Ovary (tissue), 9 donors: Measurements from ENCODE around the gene EHMT2. TPM values are rescaled to one million over a fixed set of nuclear protein-coding genes. Genes with fewer than 3 reads are reported as not detected.
"Not testable (repeated sequence)": the region's sequence is repeated elsewhere in the genome, so short reads cannot be mapped to it uniquely, and the experiment has no call there.

Experiments used
- DNase-seq, 5 donors: peaks; one replicate each; pipeline ENCODE4 v3.0.0-alpha.2; 2019 to 2020
- H3K27ac ChIP-seq, 2 donors: fragments of 200-600 bp; one replicate each; pipeline versions ENCODE4 v1.5.1 to v1.8.0; 2019 to 2022
- H3K27me3 ChIP-seq: fragments of 200-600 bp; one replicate; pipeline ENCODE4 v1.8.0; 2022
- H3K36me3 ChIP-seq: fragments of 200-600 bp; sonication (generic); one replicate; pipeline ENCODE4 v1.5.1; 2019
- H3K4me1 ChIP-seq: one replicate; pipeline ENCODE4 v1.8.1; 2013; ENCODE audit warnings: mild to moderate bottlenecking, moderate library complexity; ENCODE audit not compliant: insufficient read depth
- H3K4me3 ChIP-seq: fragments of 200-600 bp; sonication (generic); one replicate; pipeline ENCODE4 v1.5.1; 2017
- H3K9me3 ChIP-seq, 2 donors: fragments of 200-600 bp in 1 of 2; sonication (generic) in 1 of 2; one replicate each; pipeline versions ENCODE4 v1.5.1 to v1.8.1; 2013 to 2019; ENCODE audit warnings: mild to moderate bottlenecking in 1 of 2, moderate library complexity in 1 of 2
- EP300 ChIP-seq: sonication (generic); formaldehyde crosslinking; IDR thresholded peaks from one replicate; pipeline ENCODE4 v1.6.1; 2017; ENCODE audit warnings: antibody characterized with exemption
- POLR2A ChIP-seq: fragments of 450-650 bp; IDR thresholded peaks from one replicate; pipeline ENCODE4 v1.6.1; 2017; ENCODE audit warnings: antibody characterized with exemption, mild to moderate bottlenecking, moderate library complexity
- WGBS, 3 donors: extraction: QIAGEN DNeasy Blood & Tissue Kit in 1 of 3; methylation state at CpG; one replicate each; pipeline versions ENCODE4 v1.1.5 to v1.1.7; 2013 to 2017; 5-methylcytosine and 5-hydroxymethylcytosine counted together
- intact Hi-C, 4 donors: fragments of 100-400 bp; cut with DNase I; formaldehyde crosslinking; loops; one replicate each; pipeline versions ENCODE4 v1.11.0 to v1.15.1; 2022 to 2023
- polyA plus RNA-seq, 2 donors: library from polyadenylated mRNA; stranded (reverse); fragments of 200-250 nt in 1 of 2; fragments of 350-450 nt in 1 of 2; fragmentation: Illumina TruSeq in 1 of 2; extraction: RNeasy Lipid Tissue Mini Kit (QIAGEN cat#74804) in 1 of 2; gene quantifications; one replicate each; pipeline ENCODE4 v1.2.3, GENCODE V29; 2013 to 2014
- total RNA-seq, 7 donors: library from RNA; depleted of rRNA in 2 of 7; stranded (reverse); fragments of >200 nt in 2 of 7; fragmentation: NEBNext Ultra II Directional in 3 of 7; extraction: Animal tissue kit (Norgen Biotek cat#: 25700) in 3 of 7; gene quantifications; one replicate each; pipeline versions ENCODE4 v1.1.0 to v1.2.4, GENCODE V29; 2016 to 2023
- TF ChIP-seq, protein P1 (sequence below), 3 donors: fragments of 450-650 bp in 2 of 3; fragments of 200-600 bp in 1 of 3; IDR thresholded peaks; one replicate each; pipeline versions ENCODE4 v1.5.1 to v1.8.0; 2016 to 2022; ENCODE audit warnings: antibody characterized with exemption in 3 of 3, mild to moderate bottlenecking in 1 of 3
- donor health status: DM: no; HTN: no; CAD: no; lungs with moderate emphysema.
- donor health status: DM: no; HTN: no; CAD: no.
- donor health status: Bipolar disorder and iron deficiency.
- donor health status: DM: yes; HTN: yes; CAD: no.
- donor health status: DM: no; HTN: no; CAD: no.
- donor health status: DM: yes; HTN: yes; CAD: no.

The EHMT2 gene
- total and polyA plus RNA-seq, 9 donors: 19.7 to 71.7 (median 52.8) TPM

DNA sequence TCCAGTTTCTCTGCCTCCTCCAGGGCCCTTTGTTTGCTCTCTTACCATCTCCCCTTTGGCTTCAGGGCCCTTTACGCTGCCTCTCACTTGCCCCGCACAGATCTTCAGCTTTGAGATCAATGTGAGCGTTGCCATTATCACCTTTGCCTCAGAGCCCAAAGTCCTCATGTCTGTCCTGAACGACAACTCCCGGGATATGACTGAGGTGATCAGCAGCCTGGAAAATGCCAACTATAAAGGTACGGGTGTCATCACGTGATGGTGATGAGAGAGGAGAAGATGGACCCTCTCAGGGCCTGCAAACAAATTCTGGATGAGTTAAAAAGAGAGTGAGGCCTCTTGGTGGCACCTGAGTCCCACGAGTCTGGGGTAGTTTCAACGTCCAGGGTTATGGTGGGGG, 38.3 kb upstream of the EHMT2 start:
- 75 to 80% (median 78%) methylated on average over 9 of the region's 9 CpGs for WGBS, 3 donors
- intact Hi-C loops: no loop called here
- DNase-seq: no peak
- H3K27me3 ChIP-seq: no peaks in the 10 kb centered on the region
- no peak for TF ChIP-seq POLR2A
- no peaks in the 10 kb centered on the region for H3K9me3 ChIP-seq
- no peak overlapping the region for H3K27ac ChIP-seq
- H3K36me3 ChIP-seq: no peaks in the 10 kb centered on the region
- peaks cover 1% of the 10 kb centered on the region for H3K4me1 ChIP-seq
- H3K4me3 ChIP-seq: no peak overlapping the region

GRCh38 chr6:31935021-31935420, 37.5 kb upstream of the EHMT2 start:
- WGBS, 3 donors: 62 to 70% (median 64%) methylated on average over 3 of the region's 3 CpGs
- Histone ChIP-seq H3K4me3 (no peak overlapping the region), H3K27ac (no peak overlapping the region), H3K9me3 (no peaks in the 10 kb centered on the region), H3K4me1 (no peaks in the 10 kb centered on the region), H3K27me3 (no peaks in the 10 kb centered on the region), H3K36me3 (no peaks in the 10 kb centered on the region)
- TF ChIP-seq, protein P1, sequence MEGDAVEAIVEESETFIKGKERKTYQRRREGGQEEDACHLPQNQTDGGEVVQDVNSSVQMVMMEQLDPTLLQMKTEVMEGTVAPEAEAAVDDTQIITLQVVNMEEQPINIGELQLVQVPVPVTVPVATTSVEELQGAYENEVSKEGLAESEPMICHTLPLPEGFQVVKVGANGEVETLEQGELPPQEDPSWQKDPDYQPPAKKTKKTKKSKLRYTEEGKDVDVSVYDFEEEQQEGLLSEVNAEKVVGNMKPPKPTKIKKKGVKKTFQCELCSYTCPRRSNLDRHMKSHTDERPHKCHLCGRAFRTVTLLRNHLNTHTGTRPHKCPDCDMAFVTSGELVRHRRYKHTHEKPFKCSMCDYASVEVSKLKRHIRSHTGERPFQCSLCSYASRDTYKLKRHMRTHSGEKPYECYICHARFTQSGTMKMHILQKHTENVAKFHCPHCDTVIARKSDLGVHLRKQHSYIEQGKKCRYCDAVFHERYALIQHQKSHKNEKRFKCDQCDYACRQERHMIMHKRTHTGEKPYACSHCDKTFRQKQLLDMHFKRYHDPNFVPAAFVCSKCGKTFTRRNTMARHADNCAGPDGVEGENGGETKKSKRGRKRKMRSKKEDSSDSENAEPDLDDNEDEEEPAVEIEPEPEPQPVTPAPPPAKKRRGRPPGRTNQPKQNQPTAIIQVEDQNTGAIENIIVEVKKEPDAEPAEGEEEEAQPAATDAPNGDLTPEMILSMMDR (IDR thresholded peaks at IDR 0.05): no peak
- TF ChIP-seq EP300 (no peak), POLR2A (no peak)
- no peak for DNase-seq
- intact Hi-C loops: no loop called here

GRCh38 chr6:31933537-31933936, 36.0 kb upstream of the EHMT2 start:
- H3K4me3 ChIP-seq: no peak overlapping the region
- WGBS, 3 donors: 87 to 91% (median 87%) methylated on average over 19 of the region's 19 CpGs
- H3K4me1 ChIP-seq: no peaks in the 10 kb centered on the region
- H3K27ac ChIP-seq: no peak overlapping the region
- TF ChIP-seq POLR2A: no peak
- no peak for TF ChIP-seq EP300
- TF ChIP-seq, protein P1 (IDR thresholded peaks at IDR 0.05): no peak
- no peaks in the 10 kb centered on the region for H3K9me3 ChIP-seq
- H3K36me3 ChIP-seq: no peaks in the 10 kb centered on the region
- intact Hi-C loops: no loop called here
- no peak for DNase-seq
- no peaks in the 10 kb centered on the region for H3K27me3 ChIP-seq

DNA sequence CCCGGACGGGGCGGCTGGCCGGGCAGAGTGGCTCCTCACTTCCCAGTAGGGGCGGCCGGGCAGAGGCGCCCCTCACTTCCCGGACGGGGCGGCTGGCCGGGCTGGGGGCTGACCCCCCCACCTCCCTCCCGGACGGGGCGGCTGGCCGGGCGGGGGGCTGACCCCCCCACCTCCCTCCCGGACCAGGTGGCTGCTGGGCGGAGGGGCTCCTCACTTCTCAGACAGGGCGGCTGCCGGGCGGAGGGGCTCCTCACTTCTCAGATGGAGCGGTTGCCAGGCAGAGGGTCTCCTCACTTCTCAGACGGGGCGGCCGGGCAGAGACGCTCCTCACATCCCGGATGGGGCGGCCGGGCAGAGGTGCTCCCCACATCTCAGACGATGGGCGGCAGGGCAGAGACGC, 34.6 kb upstream of the EHMT2 start:
- H3K4me3 ChIP-seq, H3K9me3 ChIP-seq, H3K27ac ChIP-seq, H3K4me1 ChIP-seq, intact Hi-C loops, DNase-seq, H3K36me3 ChIP-seq, H3K27me3 ChIP-seq: not testable (repeated sequence)
- WGBS, 3 donors: 88 to 96% (median 88%) methylated on average over 11 to 23 of the region's 32 CpGs

- WGBS, 3 donors: 87 to 96% (median 96%) methylated on average over 1 of the region's 1 CpG
- Histone ChIP-seq H3K36me3 (no peaks in the 10 kb centered on the region), H3K4me3 (no peak overlapping the region), H3K4me1 (no peaks in the 10 kb centered on the region), H3K27ac (no peak overlapping the region), H3K9me3 (no peaks in the 10 kb centered on the region), H3K27me3 (no peaks in the 10 kb centered on the region)
- intact Hi-C loops: no loop called here
- TF ChIP-seq POLR2A (no peak), EP300 (no peak)
- TF ChIP-seq, protein P1 (IDR thresholded peaks at IDR 0.05): no peak
- DNase-seq: no peak
Observed at GRCh38 chr6:31930962-31931361, 33.5 kb upstream of the EHMT2 start.

GRCh38 chr6:31928672-31928939, 31.1 kb upstream of the EHMT2 start:
- TF ChIP-seq POLR2A (no peak), EP300 (no peak)
- TF ChIP-seq, protein P1 (IDR thresholded peaks at IDR 0.05): no peak
- no peak overlapping the region for H3K4me3 ChIP-seq
- DNase-seq: no peak
- H3K4me1 ChIP-seq: no peaks in the 10 kb centered on the region
- WGBS, 3 donors: 70 to 78% (median 76%) methylated on average over 9 of the region's 9 CpGs
- no peaks in the 10 kb centered on the region for H3K9me3 ChIP-seq
- no peaks in the 10 kb centered on the region for H3K27me3 ChIP-seq
- H3K36me3 ChIP-seq: no peaks in the 10 kb centered on the region
- no peak overlapping the region for H3K27ac ChIP-seq
- intact Hi-C loops: no loop called here
